ENCODE results near the gene TUBA1A.
"Not testable (repeated sequence)": the region's sequence is repeated elsewhere in the genome, so short reads cannot be mapped to it uniquely, and the experiment has no call there.

TUBA1A gene

GRCh38 chr12:49201595-49202295 is 12.9 kb upstream of the TUBA1A start:
- DNase-seq = no peak
- ATAC-seq = peak; percentile 69

DNA sequence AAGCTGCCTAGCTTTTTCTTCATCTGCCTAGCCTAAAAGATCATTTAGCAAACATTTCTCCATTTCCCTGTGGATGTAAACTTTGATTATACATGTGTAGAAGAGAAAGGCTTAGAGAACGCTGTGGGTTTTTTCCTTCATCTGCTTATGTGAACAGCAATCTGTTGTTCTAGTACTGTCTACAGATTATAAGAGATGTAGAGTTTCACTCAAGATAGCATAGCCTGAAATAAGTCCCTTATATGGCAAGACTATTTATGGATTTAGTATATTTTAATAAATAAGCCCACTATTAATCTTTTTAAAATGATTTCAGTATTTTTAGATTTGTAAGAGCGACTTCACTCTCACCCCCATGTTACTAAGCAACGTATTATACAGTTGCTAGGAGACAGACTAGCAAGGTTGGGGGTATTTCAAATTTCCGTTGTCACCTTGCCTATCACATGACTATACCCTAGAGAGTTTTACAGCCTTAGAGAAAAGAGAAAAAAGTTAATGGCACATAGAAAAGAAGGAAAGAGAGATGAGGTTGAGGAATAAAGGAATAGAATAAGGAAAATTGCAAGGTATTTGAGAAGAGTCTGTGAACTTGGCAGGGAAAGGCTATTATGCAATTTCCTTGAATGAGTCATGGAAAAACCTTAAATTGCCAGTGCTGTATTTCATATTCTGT is 12.2 kb upstream of the TUBA1A start:
- peak; percentile 81 for ATAC-seq
- DNase-seq = no peak

DNA sequence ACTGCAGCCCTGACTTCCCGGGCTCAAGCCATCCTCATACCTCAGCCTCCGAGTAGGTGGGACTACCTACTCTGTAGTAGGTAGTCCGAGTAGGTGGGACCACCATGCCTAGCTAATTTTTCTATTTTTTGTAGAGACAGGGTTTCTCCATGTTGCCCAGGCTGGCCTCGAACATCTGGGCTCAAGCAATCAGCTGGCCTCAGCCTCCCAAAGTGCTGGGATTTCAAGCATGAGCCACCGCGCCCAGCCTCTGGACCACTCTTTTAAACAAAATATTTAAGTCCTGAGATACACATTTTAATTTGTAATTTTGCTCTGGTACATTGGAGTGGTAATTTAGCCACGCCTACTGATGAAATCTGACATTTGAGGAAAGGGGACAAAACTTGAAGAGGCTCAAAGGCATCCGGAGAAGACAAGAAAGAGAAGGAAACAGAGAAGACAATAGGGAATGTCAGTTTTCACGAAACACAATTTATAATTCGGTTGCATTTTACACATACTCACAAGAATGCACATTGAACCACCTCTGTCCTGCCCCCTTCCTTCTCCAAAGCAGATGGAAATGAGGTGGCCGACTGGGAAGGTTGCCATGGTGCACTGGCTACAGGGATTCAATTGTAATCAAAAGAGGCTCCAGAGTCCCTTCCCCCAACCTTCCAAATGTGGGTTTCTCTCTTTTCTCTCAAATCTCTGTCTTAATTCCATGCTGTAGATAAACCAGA is 9.7 kb upstream of the TUBA1A start:
- no peak for DNase-seq

GRCh38 chr12:49197256-49197655 is 8.4 kb upstream of the TUBA1A start:
- DNase-seq = no peak

More for the DNA sequence above, 9.7 kb upstream of the TUBA1A start:
- ATAC-seq = no peak

DNA sequence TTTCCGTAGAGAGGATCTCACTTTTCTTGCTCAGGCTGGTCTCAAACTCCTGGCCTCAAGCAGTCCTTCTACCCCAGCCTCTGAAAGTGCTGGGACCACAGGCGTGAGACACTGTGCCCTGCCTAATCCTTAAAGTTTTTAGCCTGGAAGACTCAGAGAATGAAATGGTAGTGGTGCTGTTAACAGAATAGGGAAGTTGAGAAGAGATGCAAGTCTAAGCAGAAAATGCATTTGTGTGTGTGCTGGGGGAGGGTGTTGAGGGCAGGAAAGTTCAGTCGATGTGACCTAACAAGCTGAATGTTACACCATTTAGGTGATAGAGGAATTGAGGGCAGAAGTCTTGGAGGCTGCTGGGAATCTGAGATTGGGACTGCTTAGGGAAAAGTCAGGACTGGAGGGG is 6.9 kb upstream of the TUBA1A start:
- ATAC-seq = no peak

More at GRCh38 chr12:49197256-49197655, 8.4 kb upstream of the TUBA1A start:
- ATAC-seq = no peak

GRCh38 chr12:49193746-49194145 is 4.9 kb upstream of the TUBA1A start:
- not testable (repeated sequence) for DNase-seq, ATAC-seq

More for the DNA sequence above, 6.9 kb upstream of the TUBA1A start:
- DNase-seq = no peak

GRCh38 chr12:49191498-49191897 is 2.6 kb upstream of the TUBA1A start:
- ATAC-seq, DNase-seq: not testable (repeated sequence)

DNA sequence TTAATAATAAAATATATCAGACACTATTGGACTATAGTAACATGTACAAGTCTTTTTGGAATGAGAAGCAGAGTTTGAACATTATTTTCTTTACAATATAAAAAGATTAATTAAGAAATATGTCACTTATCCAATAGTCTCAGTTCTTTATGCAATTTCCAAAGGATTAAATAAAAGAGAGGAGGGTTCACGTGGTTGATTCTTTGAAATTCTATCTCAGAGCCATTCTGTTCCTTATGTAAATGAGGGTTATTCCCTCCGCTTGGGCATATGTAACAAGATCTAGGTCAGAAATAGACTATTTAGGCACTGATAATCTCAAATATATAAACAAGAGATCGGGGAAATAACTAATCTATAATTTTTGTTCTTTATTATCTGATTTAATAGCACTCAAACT is 2.1 kb upstream of the TUBA1A start:
- DNase-seq = no peak
- ATAC-seq = no peak

DNA sequence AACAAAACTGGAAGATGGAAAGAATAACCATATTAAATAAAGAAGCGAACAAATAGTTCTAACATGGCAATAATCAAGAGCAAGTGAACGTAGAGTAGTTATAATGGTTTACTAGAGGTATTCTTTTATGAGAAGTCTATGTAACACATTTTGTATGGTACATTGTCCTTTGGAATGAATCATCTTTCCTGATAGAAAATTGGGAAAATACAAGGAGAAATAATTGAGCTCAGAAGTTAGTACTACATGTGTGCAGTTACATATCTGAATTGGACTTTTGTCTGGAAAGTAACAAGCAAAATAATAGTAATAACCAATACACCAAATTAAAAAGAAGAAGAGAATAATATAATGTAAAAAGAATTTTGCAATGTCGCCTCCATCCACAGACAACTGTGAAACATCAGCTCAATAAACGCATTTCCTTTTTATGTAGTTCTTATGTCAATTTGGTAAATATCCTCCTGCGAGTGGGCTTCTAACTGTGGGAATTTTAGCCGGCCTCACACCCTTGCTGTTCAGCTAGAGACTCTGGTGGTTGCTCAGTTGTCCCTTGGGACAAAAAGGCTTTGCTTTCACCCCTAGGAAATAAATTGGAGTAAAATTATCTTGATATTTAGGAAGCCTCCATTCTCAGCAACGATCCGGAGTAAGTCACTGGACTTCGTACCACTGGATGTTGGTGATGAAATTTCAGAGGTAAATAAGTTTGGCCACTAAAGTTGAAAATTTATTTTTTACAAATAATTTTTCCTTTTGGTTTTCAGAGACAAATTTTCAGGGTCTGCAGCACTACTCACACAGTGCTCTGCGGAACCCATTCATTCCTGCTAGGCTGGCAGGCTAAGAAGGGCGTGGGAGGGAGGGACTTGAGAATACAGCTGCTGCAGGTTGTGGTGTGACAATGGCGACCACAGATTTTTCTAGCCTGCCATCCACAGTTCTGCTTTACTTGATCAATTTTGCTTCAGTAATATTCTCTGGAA is 1.1 kb upstream of the TUBA1A start:
- DNase-seq = no peak
- ATAC-seq = no peak

DNA sequence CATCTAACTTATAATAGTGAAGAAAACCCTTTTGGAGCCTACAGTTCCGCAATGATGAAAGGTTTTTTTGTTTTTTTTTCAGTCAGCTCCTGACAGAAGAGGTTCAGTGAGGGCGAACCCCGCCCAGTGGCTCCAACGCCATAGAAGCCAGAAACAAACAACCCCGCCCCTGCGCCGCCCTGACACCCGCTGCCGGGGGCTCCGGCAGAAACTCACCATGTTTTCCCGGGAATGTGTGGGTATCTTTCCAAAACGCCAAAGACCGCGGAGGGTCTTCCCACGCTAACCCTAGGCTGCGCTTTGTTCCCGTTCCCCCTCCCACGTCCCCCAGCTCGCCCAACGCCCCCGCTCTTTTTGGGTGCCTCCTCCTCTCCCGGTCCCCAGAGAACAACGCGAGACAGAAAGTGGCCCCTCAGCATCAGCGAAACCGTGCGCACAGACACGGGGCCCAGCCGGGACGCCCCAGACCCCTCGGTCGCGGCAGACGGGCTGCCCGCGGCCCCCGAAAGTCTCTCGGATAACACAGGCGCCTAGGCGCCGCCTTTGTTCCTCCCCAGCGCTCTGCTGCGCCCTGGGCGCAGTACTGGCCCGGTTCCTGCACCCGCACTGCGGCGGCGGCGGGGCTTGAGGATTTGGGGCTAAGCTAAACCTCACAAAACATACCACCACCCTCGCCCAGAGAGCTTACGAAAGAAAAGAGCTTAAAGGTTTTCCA is 522 bp downstream of the TUBA1A start:
- DNase-seq (peak; percentile 80), ATAC-seq (peak; percentile 60)

- ATAC-seq (no peak), DNase-seq (no peak)
Observed at GRCh38 chr12:49187184-49187583, 1.7 kb downstream of the TUBA1A start.

DNA sequence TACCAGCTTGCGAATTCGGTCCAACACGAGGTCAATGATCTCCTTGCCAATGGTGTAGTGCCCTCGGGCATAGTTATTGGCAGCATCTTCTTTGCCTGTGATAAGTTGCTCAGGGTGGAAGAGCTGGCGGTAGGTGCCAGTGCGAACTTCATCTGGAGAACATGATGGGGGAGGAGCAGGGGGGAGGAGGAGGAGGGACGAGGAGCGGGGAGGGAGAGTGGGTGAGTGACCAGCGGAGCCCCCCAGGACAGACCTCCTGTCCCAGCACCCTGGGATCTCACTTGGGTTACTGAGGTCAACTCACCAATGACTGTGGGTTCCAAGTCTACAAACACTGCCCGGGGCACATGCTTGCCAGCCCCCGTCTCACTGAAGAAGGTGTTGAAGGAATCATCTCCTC is 2.6 kb downstream of the TUBA1A start:
- not testable (repeated sequence) for DNase-seq, ATAC-seq

- DNase-seq, ATAC-seq: not testable (repeated sequence)
Observed at GRCh38 chr12:49184697-49185096, 4.2 kb downstream of the TUBA1A start.

- DNase-seq, ATAC-seq: not testable (repeated sequence)
Observed at GRCh38 chr12:49183214-49183950, 5.5 kb downstream of the TUBA1A start.

DNA sequence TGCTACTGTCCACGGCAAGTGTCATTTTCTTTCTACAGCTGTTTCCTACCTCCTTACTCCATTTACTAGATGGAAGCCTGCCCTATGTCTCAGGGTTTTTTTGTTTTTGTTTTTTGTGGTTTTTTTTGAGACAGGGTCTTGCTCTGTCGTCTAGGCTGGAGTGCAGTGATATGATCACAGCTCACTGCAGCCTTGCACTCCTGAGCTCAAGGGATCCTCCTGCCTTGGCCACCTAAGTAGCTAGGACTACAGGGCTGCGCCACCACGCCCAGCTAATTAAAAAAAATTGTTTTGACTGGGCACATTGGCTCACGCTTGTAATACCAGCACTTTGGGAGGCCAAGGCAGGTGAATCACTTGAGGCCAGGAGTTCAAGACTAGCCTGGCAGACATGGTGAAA is 14.7 kb downstream of the TUBA1A start:
- ATAC-seq (no peak), DNase-seq (no peak)

GRCh38 chr12:49170924-49171323 is 18.0 kb downstream of the TUBA1A start:
- no peak for ATAC-seq
- no peak for DNase-seq

- ATAC-seq = no peak
Observed at GRCh38 chr12:49165114-49165513, 23.8 kb downstream of the TUBA1A start.

GRCh38 chr12:49161901-49162300 is 27.0 kb downstream of the TUBA1A start:
- not testable (repeated sequence) for ATAC-seq, DNase-seq

More at GRCh38 chr12:49165114-49165513, 23.8 kb downstream of the TUBA1A start:
- DNase-seq = no peak

GRCh38 chr12:49161092-49161795 is 27.6 kb downstream of the TUBA1A start:
- DNase-seq (no peak), ATAC-seq (no peak)

DNA sequence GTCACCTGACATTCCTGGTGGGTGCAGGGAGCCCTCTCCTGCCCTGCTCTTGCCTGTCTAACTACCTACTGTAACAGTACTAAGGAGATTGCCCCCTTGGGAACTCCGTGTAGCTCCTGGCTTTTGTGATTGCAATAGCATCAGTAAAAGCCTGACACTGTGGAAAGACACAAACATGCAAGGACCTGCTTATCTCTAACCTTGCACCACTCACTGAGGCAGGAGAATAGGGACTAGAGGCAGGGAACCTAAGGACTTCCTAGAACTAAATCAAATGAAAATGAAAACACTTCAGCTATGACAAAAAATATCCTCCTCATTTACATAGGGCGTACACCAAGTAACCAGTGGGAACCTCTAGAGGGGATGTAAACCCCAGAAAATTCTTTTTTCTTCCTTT is 28.5 kb downstream of the TUBA1A start:
- DNase-seq = no peak
- ATAC-seq = no peak

Data from stimulated activated naive CD8-positive, alpha-beta T cell treated with anti-CD3 and anti-CD28 coated beads, Interleukin-15, Interleukin-2, amounts not matched to agents 100 U/mL and 50 U/mL, for 24 hours (primary cell).